CD14-positive monocyte (primary cell): Measurements from ENCODE around the gene POFUT2. TPM values are rescaled to one million over a fixed set of nuclear protein-coding genes. Genes with fewer than 3 reads are reported as not detected.

ENCODE experiments used
- DNase-seq, 3 donors: peaks; one replicate each; pipeline ENCODE4 v3.0.0-alpha.2; 2011 to 2022
- H2AFZ ChIP-seq: 2 replicates; pipeline ENCODE4 v1.6.0; 2012; ENCODE audit warnings: mild to moderate bottlenecking, low read depth, low read length, inconsistent platforms; ENCODE audit not compliant: insufficient read depth, poor library complexity, severe bottlenecking
- H3K27ac ChIP-seq, 2 donors: 1 replicate in 1 of 2; 2 replicates in 1 of 2; pipeline ENCODE4 v1.5.1; 2012 to 2013; ENCODE audit warnings: low read length in 2 of 2, control low read depth in 1 of 2, inconsistent platforms in 1 of 2, low read depth in 1 of 2, mild to moderate bottlenecking in 1 of 2
- H3K27me3 ChIP-seq, 2 donors: one replicate each; pipeline versions ENCODE4 v1.6.0 to v1.6.1; 2011 to 2013; ENCODE audit warnings: low read length in 2 of 2; ENCODE audit not compliant: control insufficient read depth in 2 of 2, insufficient read depth in 2 of 2
- H3K36me3 ChIP-seq, 2 donors: replicated peaks in 1 of 2; 1 replicate in 1 of 2; 2 replicates in 1 of 2; pipeline versions ENCODE4 v1.5.1 to v1.6.1; 2012 to 2013; ENCODE audit warnings: low read length in 2 of 2, control low read depth in 1 of 2, inconsistent platforms in 1 of 2, mild to moderate bottlenecking in 1 of 2; ENCODE audit not compliant: insufficient read depth in 2 of 2, control insufficient read depth in 1 of 2
- H3K4me1 ChIP-seq, 2 donors: 1 replicate in 1 of 2; 2 replicates in 1 of 2; pipeline versions ENCODE4 v1.5.1 to v1.6.1; 2012 to 2013; ENCODE audit warnings: low read length in 2 of 2, control low read depth in 1 of 2, inconsistent platforms in 1 of 2, mild to moderate bottlenecking in 1 of 2, moderate library complexity in 1 of 2; ENCODE audit not compliant: insufficient read depth in 2 of 2, control insufficient read depth in 1 of 2
- H3K4me2 ChIP-seq: replicated peaks from 2 replicates; pipeline ENCODE3; 2012; ENCODE audit warnings: low read length, moderate library complexity, mild to moderate bottlenecking; ENCODE audit not compliant: poor library complexity, severe bottlenecking; ENCODE audit errors: extremely low read depth
- H3K4me3 ChIP-seq, 3 experiments: fragments of 200-600 bp in 1 of 3; sonication (generic) in 1 of 3; replicated peaks in 1 of 3; 1 replicate in 2 of 3; 2 replicates in 1 of 3; pipeline ENCODE4 v1.5.1; 2011 to 2013; ENCODE audit warnings: low read length in 3 of 3, mild to moderate bottlenecking in 3 of 3, control low read depth in 2 of 3, low read depth in 2 of 3, inconsistent platforms in 1 of 3, moderate library complexity in 1 of 3
- H3K79me2 ChIP-seq: 2 replicates; pipeline ENCODE4 v1.6.0; 2012; ENCODE audit warnings: mild to moderate bottlenecking, control low read depth, inconsistent platforms, low read length, moderate library complexity; ENCODE audit not compliant: insufficient read depth
- H3K9ac ChIP-seq: 2 replicates; pipeline ENCODE4 v1.6.0; 2017; ENCODE audit warnings: low read length, mild to moderate bottlenecking; ENCODE audit not compliant: insufficient read depth, poor library complexity, severe bottlenecking
- H3K9me3 ChIP-seq, 2 donors: replicated peaks in 1 of 2; 1 replicate in 1 of 2; 2 replicates in 1 of 2; pipeline versions ENCODE4 v1.5.1 to v1.6.1; 2012 to 2013; ENCODE audit warnings: low read length in 2 of 2, control low read depth in 1 of 2; ENCODE audit not compliant: control insufficient read depth in 1 of 2, insufficient read depth in 1 of 2
- H4K20me1 ChIP-seq: 2 replicates; pipeline ENCODE4 v1.6.0; 2012; ENCODE audit warnings: mild to moderate bottlenecking, low read length, control low read depth, moderate library complexity; ENCODE audit not compliant: insufficient read depth
- H3K27ac Mint-ChIP-seq, 7 donors: one replicate each; pipeline ENCODE4 v1.8.0; 2020; ENCODE audit warnings: mild to moderate bottlenecking in 7 of 7, mixed read lengths in 7 of 7, moderate library complexity in 6 of 7, inconsistent platforms in 2 of 7
- H3K27me3 Mint-ChIP-seq, 3 donors: one replicate each; pipeline ENCODE4 v1.8.0; 2021 to 2022; ENCODE audit warnings: low read depth in 3 of 3, mild to moderate bottlenecking in 3 of 3, mixed read lengths in 3 of 3, moderate library complexity in 3 of 3, inconsistent platforms in 1 of 3
- H3K36me3 Mint-ChIP-seq, 2 donors: one replicate each; pipeline ENCODE4 v1.8.0; 2020; ENCODE audit warnings: mixed read lengths in 2 of 2, inconsistent platforms in 1 of 2, mild to moderate bottlenecking in 1 of 2
- H3K4me1 Mint-ChIP-seq: one replicate; pipeline ENCODE4 v1.8.0; 2020; ENCODE audit warnings: mild to moderate bottlenecking, mixed read lengths
- H3K4me3 Mint-ChIP-seq, 2 donors: one replicate each; pipeline ENCODE4 v1.8.0; 2020; ENCODE audit warnings: mild to moderate bottlenecking in 2 of 2, mixed read lengths in 2 of 2, moderate library complexity in 1 of 2
- H3K9me3 Mint-ChIP-seq, 7 donors: one replicate each; pipeline ENCODE4 v1.8.0; 2020 to 2022; ENCODE audit warnings: mixed read lengths in 7 of 7, mild to moderate bottlenecking in 6 of 7, moderate library complexity in 6 of 7, inconsistent platforms in 2 of 7
- WGBS: methylation state at CpG from one replicate; pipeline ENCODE4 v1.1.5; 2013; ENCODE audit warnings: missing lambda C conversion rate; ENCODE audit not compliant: insufficient coverage; 5-methylcytosine and 5-hydroxymethylcytosine counted together
- intact Hi-C, 2 donors: fragments of 100-400 bp; cut with micrococcal nuclease; formaldehyde crosslinking; loops; one replicate each; pipeline versions ENCODE4 v1.15.0 to v1.15.1; 2023
- polyA plus RNA-seq, 3 donors: library from polyadenylated mRNA; depleted of rRNA in 1 of 3; unstranded in 2 of 3; stranded (reverse) in 1 of 3; fragments of 300-500 nt in 2 of 3; fragments of >200 nt in 1 of 3; fragmentation: Illumina TruSeq in 2 of 3; gene quantifications; 1 replicate in 2 of 3; 2 replicates in 1 of 3; pipeline ENCODE4 v1.2.3, GENCODE V29; 2012 to 2021
- TF ChIP-seq, protein P1 (sequence below): fragments of 200-600 bp; IDR thresholded peaks from one replicate; pipeline ENCODE4 v1.8.0; 2022; ENCODE audit warnings: antibody characterized with exemption, mild to moderate bottlenecking

POFUT2 gene
- polyA plus RNA-seq, 3 donors, result 1.8 to 21.3 (median 2.8) TPM

DNA sequence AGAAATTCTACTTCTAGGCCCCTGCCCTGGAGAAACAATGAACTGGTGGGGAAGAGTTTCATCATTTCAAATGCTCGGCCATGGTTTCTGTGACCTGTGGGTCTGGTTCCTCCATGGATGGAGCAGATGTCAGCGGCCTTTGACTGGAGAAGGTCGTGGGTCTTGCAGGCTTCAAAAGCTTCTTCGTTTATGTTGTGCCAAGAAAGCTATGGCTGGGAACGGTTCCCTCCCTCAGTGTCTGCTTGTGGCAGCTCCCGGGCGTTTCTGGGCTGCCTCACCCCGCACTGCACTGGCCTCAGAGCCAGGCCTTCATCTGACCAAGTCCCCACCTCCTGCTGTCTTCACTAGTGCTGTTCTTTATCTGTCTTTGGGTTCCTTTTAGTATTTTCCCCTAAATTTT lies 46.4 kb upstream of the POFUT2 start:
- H3K27ac Mint-ChIP-seq, result no peak overlapping the region
- Histone ChIP-seq H3K4me2 (no peak overlapping the region), H3K27me3 (no peaks in the 10 kb centered on the region), H3K9ac (no peak overlapping the region), H3K4me1 (no peaks in the 10 kb centered on the region), H3K4me3 (no peak overlapping the region), H4K20me1 (no peaks in the 10 kb centered on the region), H3K9me3 (no peaks in the 10 kb centered on the region), H3K27ac (no peak overlapping the region), H3K36me3 (no peaks in the 10 kb centered on the region), H2AFZ (no peak overlapping the region), H3K79me2 (no peaks in the 10 kb centered on the region)
- H3K4me3 Mint-ChIP-seq, result no peak overlapping the region
- DNase-seq, result no peak
- H3K27me3 Mint-ChIP-seq, result peaks cover 0 to 7% (median 1%) of the 10 kb centered on the region in 3 donors
- H3K36me3 Mint-ChIP-seq, result no peaks in the 10 kb centered on the region
- WGBS, result 89% methylated on average over 4 of the region's 8 CpGs
- no peaks in the 10 kb centered on the region for H3K4me1 Mint-ChIP-seq
- intact Hi-C loops, result no loop called here
- TF ChIP-seq, protein P1, sequence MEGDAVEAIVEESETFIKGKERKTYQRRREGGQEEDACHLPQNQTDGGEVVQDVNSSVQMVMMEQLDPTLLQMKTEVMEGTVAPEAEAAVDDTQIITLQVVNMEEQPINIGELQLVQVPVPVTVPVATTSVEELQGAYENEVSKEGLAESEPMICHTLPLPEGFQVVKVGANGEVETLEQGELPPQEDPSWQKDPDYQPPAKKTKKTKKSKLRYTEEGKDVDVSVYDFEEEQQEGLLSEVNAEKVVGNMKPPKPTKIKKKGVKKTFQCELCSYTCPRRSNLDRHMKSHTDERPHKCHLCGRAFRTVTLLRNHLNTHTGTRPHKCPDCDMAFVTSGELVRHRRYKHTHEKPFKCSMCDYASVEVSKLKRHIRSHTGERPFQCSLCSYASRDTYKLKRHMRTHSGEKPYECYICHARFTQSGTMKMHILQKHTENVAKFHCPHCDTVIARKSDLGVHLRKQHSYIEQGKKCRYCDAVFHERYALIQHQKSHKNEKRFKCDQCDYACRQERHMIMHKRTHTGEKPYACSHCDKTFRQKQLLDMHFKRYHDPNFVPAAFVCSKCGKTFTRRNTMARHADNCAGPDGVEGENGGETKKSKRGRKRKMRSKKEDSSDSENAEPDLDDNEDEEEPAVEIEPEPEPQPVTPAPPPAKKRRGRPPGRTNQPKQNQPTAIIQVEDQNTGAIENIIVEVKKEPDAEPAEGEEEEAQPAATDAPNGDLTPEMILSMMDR, result no peak
- no peaks in the 10 kb centered on the region for H3K9me3 Mint-ChIP-seq

DNA sequence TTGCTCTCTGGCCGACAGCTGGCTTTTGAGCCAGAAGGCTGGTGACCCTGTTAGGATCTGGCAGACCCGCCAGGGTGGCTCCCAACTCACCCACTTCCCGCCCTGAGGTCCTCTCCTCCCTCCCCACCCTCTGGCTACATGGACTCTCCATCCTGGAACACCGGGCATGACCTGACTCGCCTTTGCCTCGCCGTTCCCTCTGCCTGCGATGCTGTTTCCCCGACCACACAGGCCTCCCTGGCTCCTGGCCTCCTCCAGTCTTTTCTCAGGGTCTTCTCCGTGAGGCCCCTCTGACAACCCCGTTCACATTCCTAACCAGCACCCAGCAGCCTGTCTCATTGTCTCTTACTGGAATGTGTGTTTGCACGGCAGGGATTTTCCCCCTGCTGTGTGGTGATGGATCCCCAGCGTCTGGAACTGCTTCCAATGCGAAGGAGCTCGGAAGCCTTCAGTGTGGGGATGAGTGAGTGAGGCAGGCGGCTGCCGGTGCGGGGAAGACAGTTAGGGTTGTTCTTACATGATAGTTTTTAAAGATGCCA lies 46.0 kb upstream of the POFUT2 start:
- H3K4me1 ChIP-seq, result no peaks in the 10 kb centered on the region
- H3K9ac ChIP-seq, result no peak overlapping the region
- Mint-ChIP-seq H3K36me3 (no peaks in the 10 kb centered on the region), H3K4me3 (no peak overlapping the region), H3K4me1 (no peaks in the 10 kb centered on the region), H3K27me3 (peaks cover 0 to 7% (median 1%) of the 10 kb centered on the region in 3 donors), H3K27ac (no peak overlapping the region), H3K9me3 (no peaks in the 10 kb centered on the region)
- DNase-seq, result no peak
- H2AFZ ChIP-seq, result no peak overlapping the region
- no peaks in the 10 kb centered on the region for H3K27me3 ChIP-seq
- H3K79me2 ChIP-seq, result no peaks in the 10 kb centered on the region
- intact Hi-C loops, result no loop called here
- no peaks in the 10 kb centered on the region for H3K9me3 ChIP-seq
- TF ChIP-seq, protein P1, result no peak
- no peak overlapping the region for H3K4me3 ChIP-seq
- H4K20me1 ChIP-seq, result no peaks in the 10 kb centered on the region
- no peak overlapping the region for H3K27ac ChIP-seq
- H3K4me2 ChIP-seq, result no peak overlapping the region
- H3K36me3 ChIP-seq, result no peaks in the 10 kb centered on the region
- WGBS, result 92% methylated on average over 11 of the region's 18 CpGs
